ENCODE measurements around the gene NELL2.
A peak's percentile ranks its signal among the peaks of the same experiment; 100 is the strongest.
"Not testable (repeated sequence)": the region's sequence is repeated elsewhere in the genome, so short reads cannot be mapped to it uniquely, and the experiment has no call there.

The NELL2 gene

GRCh38 chr12:44875954-44876543 is at the start of gene NELL2:
TSS of gene NELL2 (minus strand) at chr12:44876315. CDS start at chr12:44875869, 446 bp downstream.
- peak; percentile 51 to 64 for DNase-seq (ENCODE audit: low read depth in 2 of 2)

- no peak for DNase-seq (ENCODE audit: low read depth in 2 of 2)
These were observed 45.6 kb upstream of the NELL2 start for GRCh38 chr12:44921736-44922135.

GRCh38 chr12:44917141-44917540 is 41.0 kb upstream of the NELL2 start:
- no peak for DNase-seq (ENCODE audit: low read depth in 2 of 2)

- DNase-seq (ENCODE audit: low read depth in 2 of 2): no peak
These were observed 39.8 kb upstream of the NELL2 start for GRCh38 chr12:44915958-44916357.

- DNase-seq (ENCODE audit: low read depth in 2 of 2): no peak
These were observed 28.2 kb upstream of the NELL2 start for GRCh38 chr12:44904321-44904720.

GRCh38 chr12:44898108-44898507 is 22.0 kb upstream of the NELL2 start:
- DNase-seq (ENCODE audit: low read depth in 2 of 2): not testable (repeated sequence)

GRCh38 chr12:44889926-44890325 is 13.8 kb upstream of the NELL2 start:
- no peak for DNase-seq (ENCODE audit: low read depth in 2 of 2)

GRCh38 chr12:44889162-44889561 is 13.0 kb upstream of the NELL2 start:
- no peak for DNase-seq (ENCODE audit: low read depth in 2 of 2)

- no peak for DNase-seq (ENCODE audit: low read depth in 2 of 2)
These were observed 9.8 kb upstream of the NELL2 start for GRCh38 chr12:44885902-44886301.

- DNase-seq (ENCODE audit: low read depth in 2 of 2): no peak
These were observed 5.1 kb upstream of the NELL2 start for GRCh38 chr12:44881197-44881596.

- peak in 1 of 2 donors; percentile 40 for DNase-seq (ENCODE audit: low read depth in 2 of 2)
These were observed 662 bp upstream of the NELL2 start for GRCh38 chr12:44876544-44877410.

GRCh38 chr12:44875417-44875953 is 630 bp downstream of the NELL2 start:
- no peak for DNase-seq (ENCODE audit: low read depth in 2 of 2)

GRCh38 chr12:44874981-44875416 is 1.1 kb downstream of the NELL2 start:
- DNase-seq (ENCODE audit: low read depth in 2 of 2): peak in 1 of 2 donors; percentile 18

- no peak for DNase-seq (ENCODE audit: low read depth in 2 of 2)
These were observed 2.2 kb downstream of the NELL2 start for GRCh38 chr12:44873898-44874297.

GRCh38 chr12:44869503-44869902 is 6.6 kb downstream of the NELL2 start:
- no peak for DNase-seq (ENCODE audit: low read depth in 2 of 2)

- DNase-seq (ENCODE audit: low read depth in 2 of 2): no peak
These were observed 12.2 kb downstream of the NELL2 start for GRCh38 chr12:44863867-44864266.

GRCh38 chr12:44859998-44860689 is 16.0 kb downstream of the NELL2 start:
- no peak for DNase-seq (ENCODE audit: low read depth in 2 of 2)

GRCh38 chr12:44858226-44858855 is 17.8 kb downstream of the NELL2 start:
- no peak for DNase-seq (ENCODE audit: low read depth in 2 of 2)

GRCh38 chr12:44852483-44852882 is 23.6 kb downstream of the NELL2 start:
- DNase-seq (ENCODE audit: low read depth in 2 of 2): no peak

GRCh38 chr12:44851586-44851985 is 24.5 kb downstream of the NELL2 start:
- DNase-seq (ENCODE audit: low read depth in 2 of 2): no peak

- no peak for DNase-seq (ENCODE audit: low read depth in 2 of 2)
These were observed 27.4 kb downstream of the NELL2 start for GRCh38 chr12:44848703-44849085.
